CD4-positive, alpha-beta T cell treated with Interleukin-21 for 1 hour (primary cell): ENCODE measurements around the gene SLC35F1.
"Not testable (repeated sequence)": the region's sequence is repeated elsewhere in the genome, so short reads cannot be mapped to it uniquely, and the experiment has no call there.

Experiments used
- DNase-seq: peaks from one replicate; pipeline ENCODE4 v3.0.0-alpha.2; 2020

Gene SLC35F1

GRCh38 chr6:117906958-117907600 is at the start of gene SLC35F1:
SLC35F1 (plus strand) TSS chr6:117907264.
- no peak for DNase-seq

- not testable (repeated sequence) for DNase-seq
Measured at GRCh38 chr6:117858601-117859000, 48.5 kb upstream of the SLC35F1 start.

GRCh38 chr6:117861545-117861944 is 45.5 kb upstream of the SLC35F1 start:
- no peak for DNase-seq

GRCh38 chr6:117866561-117866960 is 40.5 kb upstream of the SLC35F1 start:
- no peak for DNase-seq

- DNase-seq = no peak
Measured at GRCh38 chr6:117870486-117871242, 36.4 kb upstream of the SLC35F1 start.

GRCh38 chr6:117880824-117881223 is 26.2 kb upstream of the SLC35F1 start:
- no peak for DNase-seq

GRCh38 chr6:117890172-117890571 is 16.9 kb upstream of the SLC35F1 start:
- no peak for DNase-seq

GRCh38 chr6:117906507-117906957 is 532 bp upstream of the SLC35F1 start:
- DNase-seq = no peak

GRCh38 chr6:117907601-117908245 is 659 bp downstream of the SLC35F1 start:
- no peak for DNase-seq

- no peak for DNase-seq
Measured at GRCh38 chr6:117908246-117909068, 1.4 kb downstream of the SLC35F1 start.

- no peak for DNase-seq
Measured at GRCh38 chr6:117909638-117910037, 2.6 kb downstream of the SLC35F1 start.

GRCh38 chr6:117910549-117910948 is 3.5 kb downstream of the SLC35F1 start:
- no peak for DNase-seq

- no peak for DNase-seq
Measured at GRCh38 chr6:117911150-117911549, 4.1 kb downstream of the SLC35F1 start.

- no peak for DNase-seq
Measured at GRCh38 chr6:117911660-117912059, 4.6 kb downstream of the SLC35F1 start.

GRCh38 chr6:117915846-117916245 is 8.8 kb downstream of the SLC35F1 start:
- DNase-seq = no peak

GRCh38 chr6:117916483-117916882 is 9.4 kb downstream of the SLC35F1 start:
- no peak for DNase-seq

- DNase-seq = no peak
Measured at GRCh38 chr6:117917176-117917575, 10.1 kb downstream of the SLC35F1 start.

- no peak for DNase-seq
Measured at GRCh38 chr6:117918454-117918853, 11.4 kb downstream of the SLC35F1 start.

GRCh38 chr6:117919275-117919674 is 12.2 kb downstream of the SLC35F1 start:
- no peak for DNase-seq

GRCh38 chr6:117919775-117920729 is 13.0 kb downstream of the SLC35F1 start:
- no peak for DNase-seq

- no peak for DNase-seq
Measured at GRCh38 chr6:117924690-117925089, 17.6 kb downstream of the SLC35F1 start.

GRCh38 chr6:117927866-117928265 is 20.8 kb downstream of the SLC35F1 start:
- DNase-seq = no peak
